Sciatic nerve (tissue), 2 donors: ENCODE measurements around the gene TSPAN13. TPM values are rescaled to one million over a fixed set of nuclear protein-coding genes. Genes with fewer than 3 reads are reported as not detected.

Source experiments
- ATAC-seq: fragments of 200-7000 bp; cut with Tn5 transposase; one replicate; pipeline ENCODE4 v1.9.1; 2020; ENCODE audit warnings: mild to moderate bottlenecking, moderate library complexity
- DNase-seq: peaks from one replicate; pipeline ENCODE4 v3.0.0-alpha.2; 2020; ENCODE audit warnings: low spot score
- intact Hi-C: fragments of 100-400 bp; cut with DNase I; formaldehyde crosslinking; loops from one replicate; pipeline ENCODE4 v1.14.2; 2022
- total RNA-seq: library from RNA; stranded (reverse); fragmentation: NEBNext Ultra II Directional; extraction: Animal tissue kit (Norgen Biotek cat#: 25700); gene quantifications from one replicate; pipeline ENCODE4 v1.2.1, GENCODE V29; 2021
- donor health status: DM: no; HTN: no; CAD: no.
- donor health status: DM: no; HTN: no; CAD: no.

TSPAN13 gene
- total RNA-seq, 1 donor from 2014 or later = 30.7 TPM

- DNase-seq = no peak
- intact Hi-C loops = loop anchor here (10.0 kb wide), 1 partner anchor 112 kb away; no protein-coding TSS in a partner anchor
- no peak for ATAC-seq
These were observed 49.6 kb downstream of the TSPAN13 start for GRCh38 chr7:16803125-16803524.

DNA sequence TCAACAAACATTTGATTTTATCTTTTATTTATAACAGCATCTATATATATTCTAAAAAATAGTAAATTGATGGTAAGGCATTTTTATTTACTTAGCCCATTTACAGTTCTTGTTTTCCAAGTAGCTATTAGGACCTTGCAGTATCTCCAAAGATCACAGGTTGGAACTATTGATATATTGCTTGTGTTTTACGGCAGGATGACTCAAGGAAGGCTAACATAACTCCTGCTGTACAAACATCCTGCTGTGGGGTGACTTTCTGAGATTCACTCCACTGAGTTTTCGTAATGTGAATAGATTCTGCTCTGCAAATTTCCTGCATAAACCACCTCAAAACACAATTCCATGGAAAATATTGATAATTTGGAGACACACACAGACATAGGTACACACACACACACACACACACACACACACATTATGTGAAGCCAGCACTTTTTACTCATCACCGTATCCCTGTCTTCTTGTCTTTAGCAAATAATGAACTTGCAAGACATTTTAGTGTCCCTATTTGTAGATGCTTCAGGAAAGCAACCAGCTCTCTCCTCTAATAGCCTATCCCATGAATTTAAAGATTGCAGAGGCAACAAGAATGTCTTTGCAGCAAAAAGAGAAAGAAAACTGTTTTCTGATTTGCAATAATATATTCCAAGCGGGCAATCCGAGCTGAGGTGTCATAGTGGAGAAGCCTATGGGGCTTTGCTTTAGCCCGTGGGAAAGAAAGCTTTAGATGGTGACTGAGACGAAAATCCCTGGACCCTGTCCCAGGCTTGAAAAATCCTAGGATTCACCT lies 50.5 kb downstream of the TSPAN13 start:
- no peak for ATAC-seq
- DNase-seq = no peak
- intact Hi-C loops = loop anchor here (10.0 kb wide), 1 partner anchor 111 kb away; no protein-coding TSS in a partner anchor

GRCh38 chr7:16804674-16805439 lies 51.3 kb downstream of the TSPAN13 start, which contains the start of gene AGR2:
Gene AGR2, minus strand, starts transcription at chr7:16804999. Its CDS starts 3,203 bp downstream, at chr7:16801796.
- intact Hi-C loops = loop anchor here (10.0 kb wide), 1 partner anchor 110 kb away; no protein-coding TSS in a partner anchor
- DNase-seq (no peak), ATAC-seq (no peak)

DNA sequence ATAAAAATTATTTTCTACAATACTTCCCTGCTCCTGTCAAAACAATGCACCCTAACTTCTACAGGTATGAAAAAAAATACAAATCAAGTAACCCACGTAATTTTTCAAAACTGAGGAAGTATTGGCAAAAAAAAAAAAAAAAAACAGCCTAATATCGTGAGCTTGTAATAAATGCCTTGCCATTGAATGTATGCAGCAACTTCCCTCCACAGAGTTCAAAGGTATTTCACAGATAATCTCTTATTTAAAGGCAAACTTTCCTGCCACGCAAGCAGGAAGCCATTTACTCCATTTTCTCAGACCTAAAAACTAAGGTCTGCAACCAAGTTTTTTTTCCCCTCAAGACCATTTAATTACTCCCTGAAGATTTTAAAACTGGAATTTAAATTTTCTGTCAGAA lies 51.9 kb downstream of the TSPAN13 start:
- ATAC-seq = no peak
- no peak for DNase-seq
- intact Hi-C loops = loop anchor here (10.0 kb wide), 1 partner anchor 109 kb away; no protein-coding TSS in a partner anchor

- ATAC-seq = no peak
- intact Hi-C loops = no loop called here
These were observed 56.6 kb downstream of the TSPAN13 start for GRCh38 chr7:16810112-16810511.

DNA sequence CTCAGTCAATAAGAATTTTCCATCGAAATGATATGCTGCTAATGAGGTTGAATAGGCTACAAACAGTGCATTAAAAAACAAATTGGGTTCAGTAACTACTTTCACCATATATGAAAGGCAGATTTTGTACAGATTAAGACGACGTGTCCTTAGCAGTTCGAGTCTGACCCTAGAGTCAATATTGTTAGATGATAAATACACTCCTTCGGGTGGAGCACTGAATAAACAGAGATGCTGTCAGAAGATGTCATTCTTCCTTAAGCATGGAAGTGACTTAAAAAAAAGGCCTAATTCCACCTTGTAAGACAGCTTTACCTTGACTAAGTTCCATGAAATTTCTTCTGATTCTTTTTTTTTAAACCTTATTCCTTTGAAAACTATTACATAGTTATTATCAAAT lies 57.0 kb downstream of the TSPAN13 start:
- intact Hi-C loops = no loop called here
- ATAC-seq (no peak), DNase-seq (no peak)

More at GRCh38 chr7:16810112-16810511, 56.6 kb downstream of the TSPAN13 start:
- no peak for DNase-seq

GRCh38 chr7:16811551-16811950 lies 58.0 kb downstream of the TSPAN13 start:
- DNase-seq (no peak), ATAC-seq (no peak)
- intact Hi-C loops = no loop called here

GRCh38 chr7:16812542-16813231 lies 59.1 kb downstream of the TSPAN13 start:
- intact Hi-C loops = no loop called here
- ATAC-seq (no peak), DNase-seq (no peak)

DNA sequence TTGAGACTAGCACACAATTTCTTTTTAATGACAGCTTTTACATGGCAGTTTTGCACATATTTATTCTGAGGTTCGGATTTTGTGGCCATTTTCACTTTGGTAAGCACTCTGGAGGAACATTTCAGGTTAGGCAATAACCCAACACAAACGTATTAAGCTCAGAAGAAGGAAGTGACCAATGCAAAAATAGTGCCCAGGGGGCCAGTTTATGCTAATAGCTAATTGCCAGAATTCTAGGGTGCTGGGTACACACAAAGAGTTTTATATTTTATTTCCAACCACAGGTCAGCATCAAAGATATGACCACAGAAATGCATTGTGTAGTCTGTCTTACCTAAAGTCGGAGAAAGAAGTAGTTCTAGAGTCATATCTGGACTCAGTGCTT lies 59.7 kb downstream of the TSPAN13 start:
- ATAC-seq = peak; percentile 65
- DNase-seq = no peak
- intact Hi-C loops = no loop called here

GRCh38 chr7:16815001-16815400 lies 61.4 kb downstream of the TSPAN13 start:
- intact Hi-C loops = no loop called here
- ATAC-seq = no peak

GRCh38 chr7:16816824-16817223 lies 63.3 kb downstream of the TSPAN13 start:
- DNase-seq = no peak
- peak; percentile 86 for ATAC-seq
- intact Hi-C loops = no loop called here

More at GRCh38 chr7:16815001-16815400, 61.4 kb downstream of the TSPAN13 start:
- no peak for DNase-seq

DNA sequence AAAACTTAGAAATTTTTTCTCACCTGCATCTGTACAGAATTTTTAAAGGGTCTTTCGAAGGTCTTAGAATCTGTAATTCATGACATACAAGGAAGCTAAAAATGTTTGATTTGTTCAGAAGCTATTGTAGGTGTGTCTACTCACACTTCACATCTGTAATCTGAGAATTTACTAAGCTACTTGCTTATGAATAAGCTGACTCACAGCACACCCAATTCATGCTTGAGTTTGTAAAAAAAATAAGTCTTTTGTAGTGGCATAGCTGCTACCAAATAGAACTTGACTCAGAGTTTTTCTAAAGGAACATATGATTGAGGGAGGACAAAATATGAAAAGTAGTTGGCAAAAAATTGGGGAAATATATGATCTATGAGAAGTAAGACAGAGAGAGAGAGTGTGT lies 64.0 kb downstream of the TSPAN13 start:
- ATAC-seq = no peak
- DNase-seq = no peak

GRCh38 chr7:16818732-16819131 lies 65.2 kb downstream of the TSPAN13 start:
- ATAC-seq = no peak
- DNase-seq = no peak
- intact Hi-C loops = no loop called here

More for the DNA sequence above, 64.0 kb downstream of the TSPAN13 start:
- intact Hi-C loops = no loop called here

GRCh38 chr7:16822029-16822428 lies 68.5 kb downstream of the TSPAN13 start:
- no peak for ATAC-seq
- intact Hi-C loops = no loop called here
- no peak for DNase-seq

DNA sequence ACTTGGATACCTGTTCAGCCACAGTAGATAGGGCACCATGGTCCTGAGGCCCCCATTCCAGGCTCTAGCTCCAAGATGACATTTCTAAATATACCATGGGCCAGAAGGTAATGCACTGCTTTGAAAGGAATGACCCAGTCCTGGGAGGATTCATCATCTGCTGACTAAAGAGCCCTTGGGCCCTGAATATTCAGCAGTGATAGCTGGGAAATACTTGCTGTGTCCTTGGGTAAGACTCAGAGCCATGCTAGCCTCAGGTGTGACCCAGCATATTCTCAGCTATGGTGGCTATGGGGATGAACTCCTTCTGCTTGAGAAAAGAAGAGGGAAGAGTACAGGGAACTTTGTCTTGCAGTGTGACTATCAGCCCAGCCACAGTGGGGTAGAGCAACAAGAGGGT lies 72.5 kb downstream of the TSPAN13 start:
- no peak for ATAC-seq
- no peak for DNase-seq
- intact Hi-C loops = no loop called here

DNA sequence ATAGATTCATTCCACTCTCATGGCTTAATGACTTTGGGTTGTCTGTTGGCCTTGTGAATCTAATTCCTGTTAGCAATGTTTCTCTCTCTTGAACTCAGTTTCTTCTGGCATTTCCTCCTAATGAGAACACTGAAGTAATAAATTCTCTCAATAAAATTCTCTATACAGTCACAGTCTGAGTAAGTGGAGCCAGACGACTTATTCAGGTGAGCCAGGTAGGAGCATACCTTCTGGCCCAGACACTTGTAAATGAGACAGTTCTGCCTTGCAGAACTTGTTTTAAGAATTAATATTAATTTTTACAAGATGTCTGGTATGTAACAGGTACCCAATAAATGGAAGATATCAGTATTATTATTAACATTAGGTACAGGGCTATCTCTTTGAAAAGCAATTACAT lies 79.8 kb downstream of the TSPAN13 start:
- intact Hi-C loops = no loop called here

More for the DNA sequence above, 79.8 kb downstream of the TSPAN13 start:
- DNase-seq (no peak), ATAC-seq (no peak)
